GM12874 (cell line): ENCODE data around the gene CADM1.

Experiments
- CTCF ChIP-seq: IDR thresholded peaks from 2 replicates; pipeline ENCODE4 v1.5.1; 2011; ENCODE audit warnings: low read depth, mild to moderate bottlenecking, control low read depth, low read length, moderate library complexity; ENCODE audit not compliant: insufficient read depth

The CADM1 gene

GRCh38 chr11:115159207-115159606 lies 345.0 kb downstream of the CADM1 start:
- TF ChIP-seq CTCF, result no peak

GRCh38 chr11:115158053-115158452 lies 346.2 kb downstream of the CADM1 start:
- no peak for TF ChIP-seq CTCF

GRCh38 chr11:115157247-115157646 lies 347.0 kb downstream of the CADM1 start:
- no peak for TF ChIP-seq CTCF

- no peak for TF ChIP-seq CTCF
Measured at GRCh38 chr11:115155978-115156377, 348.2 kb downstream of the CADM1 start.

GRCh38 chr11:115155320-115155719 lies 348.9 kb downstream of the CADM1 start:
- TF ChIP-seq CTCF, result no peak

DNA sequence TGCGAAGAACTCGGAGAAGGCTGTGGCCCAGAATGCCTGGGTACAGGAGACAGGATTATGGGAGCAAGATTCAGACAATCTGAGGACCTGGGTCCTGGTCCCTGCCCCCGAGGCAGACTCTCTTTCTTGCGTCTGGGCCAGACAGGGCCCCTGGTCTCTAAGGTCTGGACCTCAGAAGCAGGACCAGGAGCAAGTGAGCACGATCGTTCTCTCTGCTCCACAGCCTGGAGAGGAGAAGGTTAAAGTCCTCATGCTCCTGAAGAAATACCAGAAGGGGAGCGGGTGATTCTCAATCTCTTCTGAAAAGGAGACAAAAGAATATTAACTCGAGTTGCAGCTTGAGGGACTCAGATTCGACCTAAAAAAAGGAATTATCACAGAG lies 349.9 kb downstream of the CADM1 start:
- no peak for TF ChIP-seq CTCF

DNA sequence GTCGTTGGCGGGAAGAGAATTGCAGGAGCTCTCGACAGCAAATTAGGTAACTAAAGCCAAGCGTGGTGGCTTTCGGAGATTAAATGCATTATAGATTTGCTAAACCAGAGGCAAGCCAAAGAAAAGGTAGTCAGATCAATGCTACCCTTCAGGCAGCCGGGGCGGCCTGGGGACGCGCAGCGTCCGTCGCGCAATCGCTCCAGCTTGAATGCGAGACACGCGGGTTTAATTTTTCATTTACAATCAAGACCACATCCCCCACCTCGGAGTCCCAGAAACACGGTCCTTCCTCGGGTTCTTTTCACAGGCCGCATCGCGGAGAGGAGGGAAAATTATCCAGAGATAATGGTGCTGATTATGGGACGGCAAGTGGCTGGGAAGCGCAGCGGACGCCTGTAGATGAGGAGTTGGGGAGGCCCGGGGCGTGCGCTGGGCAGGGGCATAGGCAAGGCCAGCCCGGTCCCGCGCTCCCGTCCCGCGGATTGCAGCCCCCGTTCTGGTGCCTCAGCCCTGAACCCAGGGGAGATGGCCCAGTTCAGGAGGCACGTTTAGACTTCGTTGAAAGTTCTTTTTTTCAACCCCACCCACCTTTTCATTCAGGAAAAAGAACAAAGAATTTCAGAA lies 350.4 kb downstream of the CADM1 start:
- no peak for TF ChIP-seq CTCF
